ENCODE data around the gene THSD7B. TPM values are rescaled to one million over a fixed set of nuclear protein-coding genes. Genes with fewer than 3 reads are reported as not detected.

The THSD7B gene
- polyA plus RNA-seq, 2 of the 4 experiments (the other 2 are of a cell fraction) = not detected

- H3K4me3 ChIP-seq = no peak overlapping the region
- ATAC-seq = no peak
- WGBS (ENCODE audit: missing lambda C conversion rate) = 4% methylated on average over 3 of the region's 3 CpGs
- no peak for DNase-seq (ENCODE audit: low read depth in 1 of 2, low spot score in 1 of 2)
- H3K4me1 ChIP-seq = no peaks in the 10 kb centered on the region
- POLR2A ChIA-PET = no interaction called here
- TF ChIP-seq, protein P1, sequence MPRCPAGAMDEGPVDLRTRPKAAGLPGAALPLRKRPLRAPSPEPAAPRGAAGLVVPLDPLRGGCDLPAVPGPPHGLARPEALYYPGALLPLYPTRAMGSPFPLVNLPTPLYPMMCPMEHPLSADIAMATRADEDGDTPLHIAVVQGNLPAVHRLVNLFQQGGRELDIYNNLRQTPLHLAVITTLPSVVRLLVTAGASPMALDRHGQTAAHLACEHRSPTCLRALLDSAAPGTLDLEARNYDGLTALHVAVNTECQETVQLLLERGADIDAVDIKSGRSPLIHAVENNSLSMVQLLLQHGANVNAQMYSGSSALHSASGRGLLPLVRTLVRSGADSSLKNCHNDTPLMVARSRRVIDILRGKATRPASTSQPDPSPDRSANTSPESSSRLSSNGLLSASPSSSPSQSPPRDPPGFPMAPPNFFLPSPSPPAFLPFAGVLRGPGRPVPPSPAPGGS (IDR thresholded peaks at IDR 0.05) = no peak
- TF ChIP-seq CBX8 (IDR thresholded peaks at IDR 0.05) (no peak), ESRRA (IDR thresholded peaks at IDR 0.05; ENCODE audit: borderline replicate concordance, low read length) (no peak), EP300 (IDR thresholded peaks at IDR 0.05) (no peak)
- no peak overlapping the region for H3K4me2 ChIP-seq
- H3K9me3 ChIP-seq = no peaks in the 10 kb centered on the region
- no peak for FAIRE-seq
- CTCF ChIA-PET = no interaction called here
- H3K27ac ChIP-seq = no peak overlapping the region
Measured at GRCh38 chr2:137718786-137719185, 953.4 kb downstream of the THSD7B start.

DNA sequence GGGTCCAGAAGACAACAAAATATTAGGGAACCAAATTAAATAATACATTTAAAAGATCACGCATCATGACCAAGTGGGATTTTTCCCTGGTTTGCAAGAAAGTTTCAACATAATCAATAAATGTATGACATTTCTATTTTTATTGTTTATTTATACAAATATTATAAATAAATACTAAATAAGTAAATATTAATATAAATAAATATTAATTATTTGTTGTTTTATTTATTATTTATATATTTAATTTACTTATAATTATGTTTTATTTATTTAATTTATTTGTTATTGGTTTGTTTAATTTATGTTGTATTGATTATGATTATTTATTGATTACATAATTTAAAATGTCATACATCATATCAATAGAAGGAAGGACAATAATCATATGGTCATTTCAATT lies 956.4 kb downstream of the THSD7B start:
- H3K4me2 ChIP-seq = no peak overlapping the region
- H3K4me1 ChIP-seq = no peaks in the 10 kb centered on the region
- no peak overlapping the region for H3K27ac ChIP-seq
- no peaks in the 10 kb centered on the region for H3K9me3 ChIP-seq
- TF ChIP-seq HDAC2 (IDR thresholded peaks at IDR 0.05) (no peak), FOSB (CRISPR knock-in tag; IDR thresholded peaks at IDR 0.05) (no peak), CTCF (IDR thresholded peaks at IDR 0.05) (no peak)
- no peak for ATAC-seq
- 82% methylated on average over 1 of the region's 1 CpG for WGBS (ENCODE audit: missing lambda C conversion rate)
- no peak overlapping the region for H3K4me3 ChIP-seq
- ChIA-PET POLR2A (no interaction called here), CTCF (no interaction called here)
- FAIRE-seq = no peak
- DNase-seq (ENCODE audit: low read depth in 1 of 2, low spot score in 1 of 2) = no peak

GRCh38 chr2:137724912-137725311 lies 959.6 kb downstream of the THSD7B start:
- CTCF ChIA-PET = no interaction called here
- FAIRE-seq (no peak), DNase-seq (ENCODE audit: low read depth in 1 of 2, low spot score in 1 of 2) (no peak), ATAC-seq (no peak)
- Histone ChIP-seq H3K4me3 (no peak overlapping the region), H3K27ac (no peak overlapping the region), H3K9me3 (no peaks in the 10 kb centered on the region), H3K4me2 (no peak overlapping the region), H3K4me1 (no peaks in the 10 kb centered on the region)
- WGBS (ENCODE audit: missing lambda C conversion rate) = 7% methylated on average over 2 of the region's 2 CpGs
- TF ChIP-seq, protein P1 (IDR thresholded peaks at IDR 0.05) = no peak
- TF ChIP-seq BHLHE40 (IDR thresholded peaks at IDR 0.05; ENCODE audit: low read depth, low read length) = no peak
- POLR2A ChIA-PET = no interaction called here

Small RNA genes lying within 50 kb of the gene (small RNA-seq; reads per million reads assigned to genes)
- 0 reads per million in 6 experiments for gene RF00019
- 0 reads per million in 6 experiments for gene RNA5SP105
